WTC11 (cell line): Measurements from ENCODE around the gene PDZD8. TPM values are rescaled to one million over a fixed set of nuclear protein-coding genes. Genes with fewer than 3 reads are reported as not detected.

ENCODE experiments used
- ATAC-seq: fragments of 200-7000 bp; cut with Tn5 transposase; 2 replicates; pipeline ENCODE4 v1.10.0; 2021; ENCODE audit warnings: mild to moderate bottlenecking, moderate library complexity
- CTCF ChIA-PET: fragments of 300-600 bp; sonication (Branson Sonifier 250); formaldehyde crosslinking; loops from one replicate; lab custom pipeline; 2021; ENCODE audit warnings: antibody characterized with exemption; lab: Charles Lee
- POLR2A ChIA-PET: fragments of 350-600 bp; sonication (Branson Sonifier 250); formaldehyde crosslinking; loops from one replicate; lab custom pipeline; 2021; ENCODE audit warnings: antibody characterized with exemption; lab: Charles Lee
- DNase-seq: peaks from one replicate; pipeline ENCODE4 v3.0.0; 2021; ENCODE audit warnings: low spot score
- H3K27ac Mint-ChIP-seq: 2 replicates; pipeline ENCODE4 v1.8.0; 2021; ENCODE audit warnings: mixed read lengths
- H3K27me3 Mint-ChIP-seq: 2 replicates; pipeline ENCODE4 v1.8.0; 2021; ENCODE audit warnings: low read depth, mild to moderate bottlenecking, moderate library complexity, mixed read lengths
- H3K36me3 Mint-ChIP-seq: 2 replicates; pipeline ENCODE4 v1.8.0; 2021; ENCODE audit warnings: mixed read lengths
- H3K4me1 Mint-ChIP-seq: 2 replicates; pipeline ENCODE4 v1.8.0; 2022; ENCODE audit warnings: mixed read lengths
- H3K4me3 Mint-ChIP-seq: 2 replicates; pipeline ENCODE4 v1.8.0; 2021; ENCODE audit warnings: mild to moderate bottlenecking, moderate library complexity, mixed read lengths
- H3K9me3 Mint-ChIP-seq: 2 replicates; pipeline ENCODE4 v1.8.0; 2021; ENCODE audit warnings: mixed read lengths
- ATF1 ChIP-seq: sonication (generic); formaldehyde crosslinking; IDR thresholded peaks from 2 replicates; pipeline ENCODE4 v1.8.1; 2023; ENCODE audit warnings: mild to moderate bottlenecking, moderate library complexity, missing genetic modification reagents
- CREM ChIP-seq: sonication (generic); formaldehyde crosslinking; IDR thresholded peaks from 2 replicates; pipeline ENCODE4 v1.8.1; 2022; ENCODE audit warnings: mild to moderate bottlenecking, missing genetic modification reagents, moderate library complexity
- GABPB1 ChIP-seq: sonication (generic); formaldehyde crosslinking; IDR thresholded peaks from 2 replicates; pipeline ENCODE4 v1.8.1; 2023; ENCODE audit warnings: mild to moderate bottlenecking, missing genetic modification reagents
- JAZF1 ChIP-seq: fragments of 250-450 bp; sonication (Bioruptor Pico); IDR thresholded peaks from 2 replicates; pipeline ENCODE4 v1.9.0; 2021; ENCODE audit warnings: moderate library complexity, mild to moderate bottlenecking, inconsistent platforms
- MXD4 ChIP-seq: fragments of 250-450 bp; sonication (Bioruptor Pico); IDR thresholded peaks from 2 replicates; pipeline ENCODE4 v1.8.0; 2021; ENCODE audit warnings: mild to moderate bottlenecking, moderate library complexity, borderline replicate concordance
- NFATC4 ChIP-seq: fragments of 250-450 bp; sonication (Bioruptor Pico); IDR thresholded peaks from 2 replicates; pipeline ENCODE4 v1.9.0; 2021; ENCODE audit warnings: mild to moderate bottlenecking
- NR3C1 ChIP-seq: sonication (generic); formaldehyde crosslinking; conservative IDR thresholded peaks from 2 replicates; pipeline ENCODE4 v1.8.1; 2023; ENCODE audit warnings: low read depth, mild to moderate bottlenecking, missing genetic modification reagents
- RORB ChIP-seq: fragments of 250-450 bp; sonication (Bioruptor Pico); IDR thresholded peaks from 2 replicates; pipeline ENCODE4 v1.9.0; 2021; ENCODE audit warnings: mild to moderate bottlenecking
- ZBTB21 ChIP-seq: sonication (generic); formaldehyde crosslinking; IDR thresholded peaks from 2 replicates; pipeline ENCODE4 v1.8.1; 2023; ENCODE audit warnings: mild to moderate bottlenecking, missing genetic modification reagents, borderline replicate concordance
- ZNF317 ChIP-seq: sonication (generic); formaldehyde crosslinking; IDR thresholded peaks from 2 replicates; pipeline ENCODE4 v1.8.1; 2023; ENCODE audit warnings: low read depth, mild to moderate bottlenecking, moderate library complexity, missing genetic modification reagents, borderline replicate concordance
- ZNF416 ChIP-seq: fragments of 250-450 bp; sonication (Bioruptor Pico); IDR thresholded peaks from 2 replicates; pipeline ENCODE4 v1.9.0; 2021; ENCODE audit warnings: mild to moderate bottlenecking, inconsistent platforms
- total RNA-seq: library from RNA; stranded (reverse); gene quantifications from 3 replicates; pipeline ENCODE4 v1.2.3, GENCODE V29; 2021
- TF ChIP-seq, protein P1 (sequence below): sonication (generic); formaldehyde crosslinking; IDR thresholded peaks from 2 replicates; pipeline ENCODE4 v1.8.0; 2022; ENCODE audit warnings: mild to moderate bottlenecking, missing genetic modification reagents
- TF ChIP-seq, protein P2 (sequence below): sonication (generic); formaldehyde crosslinking; IDR thresholded peaks from 2 replicates; pipeline ENCODE4 v1.8.1; 2022; ENCODE audit warnings: mild to moderate bottlenecking, moderate library complexity, missing genetic modification reagents
- TF ChIP-seq, protein P3 (sequence below): sonication (generic); formaldehyde crosslinking; IDR thresholded peaks from 2 replicates; pipeline ENCODE4 v1.8.0; 2022; ENCODE audit warnings: mild to moderate bottlenecking, missing genetic modification reagents
- TF ChIP-seq, protein P4 (sequence below): sonication (generic); formaldehyde crosslinking; IDR thresholded peaks from 2 replicates; pipeline ENCODE4 v1.8.0; 2022; ENCODE audit warnings: missing genetic modification reagents
- TF ChIP-seq, protein P5 (sequence below): sonication (generic); formaldehyde crosslinking; IDR thresholded peaks from 2 replicates; pipeline ENCODE4 v1.8.0; 2023; ENCODE audit warnings: missing genetic modification reagents
- TF ChIP-seq, protein P6 (sequence below): sonication (generic); formaldehyde crosslinking; IDR thresholded peaks from 2 replicates; pipeline ENCODE4 v1.8.1; 2022; ENCODE audit warnings: low read depth, missing genetic modification reagents, borderline replicate concordance
- TF ChIP-seq, protein P7 (sequence below): fragments of 250-450 bp; sonication (Bioruptor Pico); IDR thresholded peaks from 2 replicates; pipeline ENCODE4 v1.8.0; 2021; ENCODE audit warnings: mild to moderate bottlenecking
- TF ChIP-seq, protein P8 (sequence below): sonication (generic); formaldehyde crosslinking; IDR thresholded peaks from 2 replicates; pipeline ENCODE4 v1.8.1; 2023; ENCODE audit warnings: mild to moderate bottlenecking, missing genetic modification reagents, moderate library complexity
- TF ChIP-seq, protein P9 (sequence below): sonication (generic); formaldehyde crosslinking; IDR thresholded peaks from 2 replicates; pipeline ENCODE4 v1.8.1; 2023; ENCODE audit warnings: mild to moderate bottlenecking, moderate library complexity, missing genetic modification reagents

The PDZD8 gene
- total RNA-seq, 1 experiment from 2014 or later, result 52.7 TPM

DNA sequence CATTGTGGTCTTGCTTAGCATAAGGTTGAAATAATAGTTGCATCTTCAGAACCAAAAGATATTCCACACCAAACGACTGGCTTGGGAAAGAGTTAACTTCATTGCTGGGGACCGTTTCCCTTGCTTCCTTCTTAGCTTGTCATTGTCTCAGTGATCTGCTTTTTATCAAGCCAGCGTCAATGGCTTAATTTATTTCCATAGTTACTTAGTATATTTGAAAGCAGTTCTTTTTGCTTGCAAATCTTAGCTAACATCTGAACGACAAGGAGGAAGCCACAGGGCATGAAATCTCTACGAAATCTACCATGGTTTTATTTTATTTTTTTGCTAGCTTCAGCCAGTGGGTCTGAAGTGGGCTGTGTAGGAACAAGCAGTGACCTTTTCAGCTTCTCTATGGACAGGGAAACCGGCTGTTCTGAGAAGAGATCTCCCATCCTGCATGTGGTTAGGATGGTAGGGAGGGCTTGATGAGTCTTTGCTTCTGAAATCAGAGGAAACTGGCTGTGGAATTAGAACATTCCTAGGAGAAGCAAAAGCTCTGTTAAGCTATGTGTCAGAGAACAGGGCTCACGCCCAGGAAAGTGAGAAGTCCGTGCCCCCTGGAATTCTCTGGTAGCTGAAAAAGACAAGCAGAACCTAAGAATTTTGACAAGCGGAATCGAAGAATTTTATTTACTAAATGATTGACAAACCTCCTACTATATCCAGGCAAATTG, 126.3 kb downstream of the PDZD8 start:
- no peak for ATAC-seq
- Mint-ChIP-seq H3K4me3 (no peak overlapping the region), H3K9me3 (no peaks in the 10 kb centered on the region), H3K27me3 (peaks cover 6% of the 10 kb centered on the region), H3K27ac (no peak overlapping the region), H3K4me1 (peaks cover 25% of the 10 kb centered on the region), H3K36me3 (peaks cover 4% of the 10 kb centered on the region; the same call in 1 of the 2 replicates)
- ChIA-PET POLR2A (no interaction called here), CTCF (interaction anchor here (0.6 to 2.7 kb wide), 2 partner anchors 32 to 194 kb away, joined by 6 to 8 read pairs; no protein-coding TSS in a partner anchor)
- DNase-seq, result no peak
- TF ChIP-seq NFATC4 (no peak), ZBTB21 (no peak), NR3C1 (CRISPR knock-in tag) (no peak), JAZF1 (CRISPR knock-in tag) (no peak), MXD4 (CRISPR knock-in tag) (no peak), RORB (CRISPR knock-in tag) (no peak), ATF1 (CRISPR knock-in tag) (no peak), ZNF317 (no peak), CREM (CRISPR knock-in tag) (no peak), GABPB1 (CRISPR knock-in tag) (no peak), ZNF416 (CRISPR knock-in tag) (no peak)
- TF ChIP-seq, protein P1, sequence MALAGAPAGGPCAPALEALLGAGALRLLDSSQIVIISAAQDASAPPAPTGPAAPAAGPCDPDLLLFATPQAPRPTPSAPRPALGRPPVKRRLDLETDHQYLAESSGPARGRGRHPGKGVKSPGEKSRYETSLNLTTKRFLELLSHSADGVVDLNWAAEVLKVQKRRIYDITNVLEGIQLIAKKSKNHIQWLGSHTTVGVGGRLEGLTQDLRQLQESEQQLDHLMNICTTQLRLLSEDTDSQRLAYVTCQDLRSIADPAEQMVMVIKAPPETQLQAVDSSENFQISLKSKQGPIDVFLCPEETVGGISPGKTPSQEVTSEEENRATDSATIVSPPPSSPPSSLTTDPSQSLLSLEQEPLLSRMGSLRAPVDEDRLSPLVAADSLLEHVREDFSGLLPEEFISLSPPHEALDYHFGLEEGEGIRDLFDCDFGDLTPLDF (CRISPR knock-in tag), result no peak
- TF ChIP-seq, protein P2, sequence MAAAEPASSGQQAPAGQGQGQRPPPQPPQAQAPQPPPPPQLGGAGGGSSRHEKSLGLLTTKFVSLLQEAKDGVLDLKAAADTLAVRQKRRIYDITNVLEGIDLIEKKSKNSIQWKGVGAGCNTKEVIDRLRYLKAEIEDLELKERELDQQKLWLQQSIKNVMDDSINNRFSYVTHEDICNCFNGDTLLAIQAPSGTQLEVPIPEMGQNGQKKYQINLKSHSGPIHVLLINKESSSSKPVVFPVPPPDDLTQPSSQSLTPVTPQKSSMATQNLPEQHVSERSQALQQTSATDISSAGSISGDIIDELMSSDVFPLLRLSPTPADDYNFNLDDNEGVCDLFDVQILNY (CRISPR knock-in tag), result no peak
- TF ChIP-seq, protein P3, sequence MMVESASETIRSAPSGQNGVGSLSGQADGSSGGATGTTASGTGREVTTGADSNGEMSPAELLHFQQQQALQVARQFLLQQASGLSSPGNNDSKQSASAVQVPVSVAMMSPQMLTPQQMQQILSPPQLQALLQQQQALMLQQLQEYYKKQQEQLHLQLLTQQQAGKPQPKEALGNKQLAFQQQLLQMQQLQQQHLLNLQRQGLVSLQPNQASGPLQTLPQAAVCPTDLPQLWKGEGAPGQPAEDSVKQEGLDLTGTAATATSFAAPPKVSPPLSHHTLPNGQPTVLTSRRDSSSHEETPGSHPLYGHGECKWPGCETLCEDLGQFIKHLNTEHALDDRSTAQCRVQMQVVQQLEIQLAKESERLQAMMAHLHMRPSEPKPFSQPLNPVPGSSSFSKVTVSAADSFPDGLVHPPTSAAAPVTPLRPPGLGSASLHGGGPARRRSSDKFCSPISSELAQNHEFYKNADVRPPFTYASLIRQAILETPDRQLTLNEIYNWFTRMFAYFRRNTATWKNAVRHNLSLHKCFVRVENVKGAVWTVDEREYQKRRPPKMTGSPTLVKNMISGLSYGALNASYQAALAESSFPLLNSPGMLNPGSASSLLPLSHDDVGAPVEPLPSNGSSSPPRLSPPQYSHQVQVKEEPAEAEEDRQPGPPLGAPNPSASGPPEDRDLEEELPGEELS, result no peak
- TF ChIP-seq, protein P4, sequence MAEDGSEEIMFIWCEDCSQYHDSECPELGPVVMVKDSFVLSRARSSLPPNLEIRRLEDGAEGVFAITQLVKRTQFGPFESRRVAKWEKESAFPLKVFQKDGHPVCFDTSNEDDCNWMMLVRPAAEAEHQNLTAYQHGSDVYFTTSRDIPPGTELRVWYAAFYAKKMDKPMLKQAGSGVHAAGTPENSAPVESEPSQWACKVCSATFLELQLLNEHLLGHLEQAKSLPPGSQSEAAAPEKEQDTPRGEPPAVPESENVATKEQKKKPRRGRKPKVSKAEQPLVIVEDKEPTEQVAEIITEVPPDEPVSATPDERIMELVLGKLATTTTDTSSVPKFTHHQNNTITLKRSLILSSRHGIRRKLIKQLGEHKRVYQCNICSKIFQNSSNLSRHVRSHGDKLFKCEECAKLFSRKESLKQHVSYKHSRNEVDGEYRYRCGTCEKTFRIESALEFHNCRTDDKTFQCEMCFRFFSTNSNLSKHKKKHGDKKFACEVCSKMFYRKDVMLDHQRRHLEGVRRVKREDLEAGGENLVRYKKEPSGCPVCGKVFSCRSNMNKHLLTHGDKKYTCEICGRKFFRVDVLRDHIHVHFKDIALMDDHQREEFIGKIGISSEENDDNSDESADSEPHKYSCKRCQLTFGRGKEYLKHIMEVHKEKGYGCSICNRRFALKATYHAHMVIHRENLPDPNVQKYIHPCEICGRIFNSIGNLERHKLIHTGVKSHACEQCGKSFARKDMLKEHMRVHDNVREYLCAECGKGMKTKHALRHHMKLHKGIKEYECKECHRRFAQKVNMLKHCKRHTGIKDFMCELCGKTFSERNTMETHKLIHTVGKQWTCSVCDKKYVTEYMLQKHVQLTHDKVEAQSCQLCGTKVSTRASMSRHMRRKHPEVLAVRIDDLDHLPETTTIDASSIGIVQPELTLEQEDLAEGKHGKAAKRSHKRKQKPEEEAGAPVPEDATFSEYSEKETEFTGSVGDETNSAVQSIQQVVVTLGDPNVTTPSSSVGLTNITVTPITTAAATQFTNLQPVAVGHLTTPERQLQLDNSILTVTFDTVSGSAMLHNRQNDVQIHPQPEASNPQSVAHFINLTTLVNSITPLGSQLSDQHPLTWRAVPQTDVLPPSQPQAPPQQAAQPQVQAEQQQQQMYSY (CRISPR knock-in tag), result no peak
- TF ChIP-seq, protein P5, sequence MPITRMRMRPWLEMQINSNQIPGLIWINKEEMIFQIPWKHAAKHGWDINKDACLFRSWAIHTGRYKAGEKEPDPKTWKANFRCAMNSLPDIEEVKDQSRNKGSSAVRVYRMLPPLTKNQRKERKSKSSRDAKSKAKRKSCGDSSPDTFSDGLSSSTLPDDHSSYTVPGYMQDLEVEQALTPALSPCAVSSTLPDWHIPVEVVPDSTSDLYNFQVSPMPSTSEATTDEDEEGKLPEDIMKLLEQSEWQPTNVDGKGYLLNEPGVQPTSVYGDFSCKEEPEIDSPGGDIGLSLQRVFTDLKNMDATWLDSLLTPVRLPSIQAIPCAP (CRISPR knock-in tag), result no peak
- TF ChIP-seq, protein P6, sequence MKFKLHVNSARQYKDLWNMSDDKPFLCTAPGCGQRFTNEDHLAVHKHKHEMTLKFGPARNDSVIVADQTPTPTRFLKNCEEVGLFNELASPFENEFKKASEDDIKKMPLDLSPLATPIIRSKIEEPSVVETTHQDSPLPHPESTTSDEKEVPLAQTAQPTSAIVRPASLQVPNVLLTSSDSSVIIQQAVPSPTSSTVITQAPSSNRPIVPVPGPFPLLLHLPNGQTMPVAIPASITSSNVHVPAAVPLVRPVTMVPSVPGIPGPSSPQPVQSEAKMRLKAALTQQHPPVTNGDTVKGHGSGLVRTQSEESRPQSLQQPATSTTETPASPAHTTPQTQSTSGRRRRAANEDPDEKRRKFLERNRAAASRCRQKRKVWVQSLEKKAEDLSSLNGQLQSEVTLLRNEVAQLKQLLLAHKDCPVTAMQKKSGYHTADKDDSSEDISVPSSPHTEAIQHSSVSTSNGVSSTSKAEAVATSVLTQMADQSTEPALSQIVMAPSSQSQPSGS (CRISPR knock-in tag), result no peak
- TF ChIP-seq, protein P7, sequence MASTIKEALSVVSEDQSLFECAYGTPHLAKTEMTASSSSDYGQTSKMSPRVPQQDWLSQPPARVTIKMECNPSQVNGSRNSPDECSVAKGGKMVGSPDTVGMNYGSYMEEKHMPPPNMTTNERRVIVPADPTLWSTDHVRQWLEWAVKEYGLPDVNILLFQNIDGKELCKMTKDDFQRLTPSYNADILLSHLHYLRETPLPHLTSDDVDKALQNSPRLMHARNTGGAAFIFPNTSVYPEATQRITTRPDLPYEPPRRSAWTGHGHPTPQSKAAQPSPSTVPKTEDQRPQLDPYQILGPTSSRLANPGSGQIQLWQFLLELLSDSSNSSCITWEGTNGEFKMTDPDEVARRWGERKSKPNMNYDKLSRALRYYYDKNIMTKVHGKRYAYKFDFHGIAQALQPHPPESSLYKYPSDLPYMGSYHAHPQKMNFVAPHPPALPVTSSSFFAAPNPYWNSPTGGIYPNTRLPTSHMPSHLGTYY (CRISPR knock-in tag), result no peak
- TF ChIP-seq, protein P8, sequence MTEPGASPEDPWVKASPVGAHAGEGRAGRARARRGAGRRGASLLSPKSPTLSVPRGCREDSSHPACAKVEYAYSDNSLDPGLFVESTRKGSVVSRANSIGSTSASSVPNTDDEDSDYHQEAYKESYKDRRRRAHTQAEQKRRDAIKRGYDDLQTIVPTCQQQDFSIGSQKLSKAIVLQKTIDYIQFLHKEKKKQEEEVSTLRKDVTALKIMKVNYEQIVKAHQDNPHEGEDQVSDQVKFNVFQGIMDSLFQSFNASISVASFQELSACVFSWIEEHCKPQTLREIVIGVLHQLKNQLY (CRISPR knock-in tag), result no peak
- TF ChIP-seq, protein P9, sequence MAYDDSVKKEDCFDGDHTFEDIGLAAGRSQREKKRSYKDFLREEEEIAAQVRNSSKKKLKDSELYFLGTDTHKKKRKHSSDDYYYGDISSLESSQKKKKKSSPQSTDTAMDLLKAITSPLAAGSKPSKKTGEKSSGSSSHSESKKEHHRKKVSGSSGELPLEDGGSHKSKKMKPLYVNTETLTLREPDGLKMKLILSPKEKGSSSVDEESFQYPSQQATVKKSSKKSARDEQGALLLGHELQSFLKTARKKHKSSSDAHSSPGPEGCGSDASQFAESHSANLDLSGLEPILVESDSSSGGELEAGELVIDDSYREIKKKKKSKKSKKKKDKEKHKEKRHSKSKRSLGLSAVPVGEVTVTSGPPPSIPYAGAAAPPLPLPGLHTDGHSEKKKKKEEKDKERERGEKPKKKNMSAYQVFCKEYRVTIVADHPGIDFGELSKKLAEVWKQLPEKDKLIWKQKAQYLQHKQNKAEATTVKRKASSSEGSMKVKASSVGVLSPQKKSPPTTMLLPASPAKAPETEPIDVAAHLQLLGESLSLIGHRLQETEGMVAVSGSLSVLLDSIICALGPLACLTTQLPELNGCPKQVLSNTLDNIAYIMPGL (CRISPR knock-in tag), result no peak
